ENCODE results near the gene BBS12.

The BBS12 gene

DNA sequence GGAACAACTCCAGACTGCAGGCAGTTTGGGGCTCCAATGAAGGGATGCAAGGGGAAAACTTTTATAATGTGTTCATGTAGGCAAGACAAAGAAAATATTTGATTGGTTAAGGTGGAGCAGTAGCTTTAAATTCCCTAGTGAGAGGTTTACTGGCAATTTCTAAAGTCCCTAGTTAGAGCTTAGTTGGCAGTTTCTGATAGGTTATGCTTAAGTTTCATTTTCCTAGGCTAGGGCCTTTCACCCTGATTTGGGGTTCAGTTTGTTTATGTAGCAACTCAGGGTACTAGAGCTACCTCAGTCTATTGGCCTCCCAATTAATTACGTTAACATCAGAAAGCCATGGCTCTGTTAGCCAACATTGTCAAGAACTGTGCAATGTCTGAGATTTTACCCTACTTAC lies 14.6 kb downstream of the BBS12 start:
- Histone ChIP-seq H3K27me3 (replicated peaks) (no peaks in the 10 kb centered on the region), H3K27ac (peak overlapping the region; percentile 45), H3K4me3 (ENCODE audit: low read depth, low read length) (no peak overlapping the region), H3K36me3 (replicated peaks) (peaks cover 6% of the 10 kb centered on the region)
- no peak for TF ChIP-seq CTCF (IDR thresholded peaks at IDR 0.05; ENCODE audit: low read depth, low read length, missing control alignments)
- in situ Hi-C loops (cut with HindIII; ENCODE audit: low pct_ligation_motif_present, low sequenced_read_pairs) = no loop called here
- DNase-seq = no peak

- no peak overlapping the region for H3K4me3 ChIP-seq (ENCODE audit: low read depth, low read length)
- in situ Hi-C loops (cut with HindIII; ENCODE audit: low pct_ligation_motif_present, low sequenced_read_pairs) = no loop called here
- peak; percentile 76 for DNase-seq
- TF ChIP-seq CTCF (IDR thresholded peaks at IDR 0.05; ENCODE audit: low read depth, low read length, missing control alignments) = no peak
- no peaks in the 10 kb centered on the region for H3K27me3 ChIP-seq (replicated peaks)
- H3K27ac ChIP-seq = peak overlapping the region; percentile 4
- no peaks in the 10 kb centered on the region for H3K36me3 ChIP-seq (replicated peaks)
These were observed 15.4 kb downstream of the BBS12 start for GRCh38 chr4:122747883-122748282.

GRCh38 chr4:122749704-122750454 lies 17.4 kb downstream of the BBS12 start:
- in situ Hi-C loops (cut with HindIII; ENCODE audit: low pct_ligation_motif_present, low sequenced_read_pairs) = loop anchor here (25.0 kb wide), 1 partner anchor 162 kb away; the partner anchor contains the start of gene NUDT6
- Histone ChIP-seq H3K36me3 (replicated peaks) (no peaks in the 10 kb centered on the region), H3K27ac (no peak overlapping the region), H3K27me3 (replicated peaks) (no peaks in the 10 kb centered on the region), H3K4me3 (ENCODE audit: low read depth, low read length) (no peak overlapping the region)
- no peak for DNase-seq
- TF ChIP-seq CTCF (IDR thresholded peaks at IDR 0.05; ENCODE audit: low read depth, low read length, missing control alignments) = no peak

DNA sequence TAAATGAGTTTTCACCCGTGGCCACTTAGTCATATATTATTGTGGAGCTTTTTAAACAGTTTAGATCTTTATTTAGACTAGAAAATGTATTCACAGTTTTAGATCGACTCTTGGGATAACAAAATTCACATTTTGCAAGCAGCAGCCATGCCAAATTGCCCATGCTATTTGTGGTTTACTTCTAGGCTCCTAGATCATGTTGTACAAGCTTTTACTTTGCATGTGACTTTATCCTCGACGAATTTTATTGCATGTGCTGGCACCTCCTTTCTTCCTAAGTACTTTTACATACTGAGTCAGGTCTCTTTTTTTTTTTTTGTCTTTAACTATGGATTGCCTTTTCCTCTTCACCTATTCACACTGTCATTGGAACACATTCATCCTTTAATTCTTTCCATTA lies 23.2 kb downstream of the BBS12 start:
- no peaks in the 10 kb centered on the region for H3K36me3 ChIP-seq (replicated peaks)
- DNase-seq = no peak
- H3K4me3 ChIP-seq (ENCODE audit: low read depth, low read length) = no peak overlapping the region
- no peak for TF ChIP-seq CTCF (IDR thresholded peaks at IDR 0.05; ENCODE audit: low read depth, low read length, missing control alignments)
- H3K27me3 ChIP-seq (replicated peaks) = no peaks in the 10 kb centered on the region
- in situ Hi-C loops (cut with HindIII; ENCODE audit: low pct_ligation_motif_present, low sequenced_read_pairs) = loop anchor here (25.0 kb wide), 1 partner anchor 157 kb away; the partner anchor contains the start of gene NUDT6
- no peak overlapping the region for H3K27ac ChIP-seq

- no peak overlapping the region for H3K27ac ChIP-seq
- in situ Hi-C loops (cut with HindIII; ENCODE audit: low pct_ligation_motif_present, low sequenced_read_pairs) = loop anchor here (25.0 kb wide), 1 partner anchor 154 kb away; the partner anchor contains the start of gene NUDT6
- no peak for DNase-seq
- TF ChIP-seq CTCF (IDR thresholded peaks at IDR 0.05; ENCODE audit: low read depth, low read length, missing control alignments) = peak; percentile 51
- no peaks in the 10 kb centered on the region for H3K27me3 ChIP-seq (replicated peaks)
- no peaks in the 10 kb centered on the region for H3K36me3 ChIP-seq (replicated peaks)
- H3K4me3 ChIP-seq (ENCODE audit: low read depth, low read length) = no peak overlapping the region
These were observed 25.5 kb downstream of the BBS12 start for GRCh38 chr4:122758033-122758432.

Measured in brain microvascular endothelial cell (primary cell).